GM18511 (cell line): ENCODE data around the gene OR2Z1.
"Not testable (repeated sequence)": the region's sequence is repeated elsewhere in the genome, so short reads cannot be mapped to it uniquely, and the experiment has no call there.

Source experiments
- ATAC-seq: cut with Tn5 transposase; IDR thresholded peaks from one replicate; pipeline ENCODE4 v1.9.1; 2021; ENCODE audit warnings: mild to moderate bottlenecking, moderate library complexity; ENCODE audit not compliant: unreplicated experiment

Gene OR2Z1

GRCh38 chr19:8702350-8702749 lies 19.1 kb upstream of the OR2Z1 start:
- no peak for ATAC-seq

- no peak for ATAC-seq
Observed at GRCh38 chr19:8703223-8703622, 18.2 kb upstream of the OR2Z1 start.

DNA sequence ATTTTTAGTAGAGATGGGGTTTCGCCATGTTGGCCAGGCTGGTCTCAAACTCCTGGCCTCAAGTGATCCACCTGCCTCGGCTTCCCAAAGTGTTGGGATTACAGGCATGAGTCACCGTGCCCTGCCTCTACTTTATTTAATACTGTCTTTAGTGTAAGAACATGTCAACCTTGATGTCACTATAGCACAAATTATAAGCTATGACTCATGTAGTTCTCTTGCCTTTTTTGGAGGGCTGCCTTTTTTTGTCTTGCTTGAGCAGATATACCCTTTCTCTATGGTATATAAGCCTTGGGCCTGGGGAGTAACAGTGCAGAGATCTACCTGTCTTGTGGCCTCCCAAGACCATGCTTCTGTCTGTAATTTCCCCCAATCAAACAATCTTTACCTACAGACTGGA lies 16.1 kb upstream of the OR2Z1 start:
- ATAC-seq, result not testable (repeated sequence)

GRCh38 chr19:8705742-8706141 lies 15.7 kb upstream of the OR2Z1 start:
- ATAC-seq, result no peak

GRCh38 chr19:8710337-8710736 lies 11.1 kb upstream of the OR2Z1 start:
- not testable (repeated sequence) for ATAC-seq

DNA sequence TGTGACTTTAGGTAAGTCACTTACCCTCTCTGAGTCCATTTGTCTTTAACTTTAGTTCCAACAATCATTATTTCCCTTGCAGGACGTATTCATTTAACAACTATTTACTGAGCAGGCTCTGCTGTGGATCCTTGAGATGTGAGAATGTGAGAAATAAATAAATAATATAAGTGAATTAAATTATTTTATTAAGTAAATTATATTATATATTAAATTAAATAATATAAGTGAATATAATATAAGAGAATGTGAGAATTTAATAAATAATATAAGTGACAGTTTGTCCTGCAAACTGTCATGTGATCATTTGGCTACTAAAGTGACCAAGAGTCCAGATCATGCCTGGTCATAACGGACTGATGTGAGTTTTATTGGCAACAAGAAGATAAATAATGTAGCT lies 598 bp downstream of the OR2Z1 start:
- ATAC-seq, result no peak

- ATAC-seq, result no peak
Observed at GRCh38 chr19:8724276-8724675, 2.8 kb downstream of the OR2Z1 start.

DNA sequence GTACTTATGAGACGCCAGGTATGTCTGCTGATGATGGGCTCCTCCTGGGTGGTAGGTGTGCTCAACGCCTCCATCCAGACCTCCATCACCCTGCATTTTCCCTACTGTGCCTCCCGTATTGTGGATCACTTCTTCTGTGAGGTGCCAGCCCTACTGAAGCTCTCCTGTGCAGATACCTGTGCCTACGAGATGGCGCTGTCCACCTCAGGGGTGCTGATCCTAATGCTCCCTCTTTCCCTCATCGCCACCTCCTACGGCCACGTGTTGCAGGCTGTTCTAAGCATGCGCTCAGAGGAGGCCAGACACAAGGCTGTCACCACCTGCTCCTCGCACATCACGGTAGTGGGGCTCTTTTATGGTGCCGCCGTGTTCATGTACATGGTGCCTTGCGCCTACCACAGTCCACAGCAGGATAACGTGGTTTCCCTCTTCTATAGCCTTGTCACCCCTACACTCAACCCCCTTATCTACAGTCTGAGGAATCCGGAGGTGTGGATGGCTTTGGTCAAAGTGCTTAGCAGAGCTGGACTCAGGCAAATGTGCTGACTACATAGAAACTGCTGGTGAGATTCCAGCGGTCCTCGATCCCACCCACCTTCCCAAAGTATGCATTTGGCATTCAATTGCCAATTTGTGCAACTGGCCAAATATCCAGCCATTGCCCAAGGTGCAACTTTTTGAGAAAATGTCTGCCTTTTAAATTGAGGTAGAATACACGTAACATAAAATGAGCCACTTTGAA lies 10.2 kb downstream of the OR2Z1 start:
- no peak for ATAC-seq

GRCh38 chr19:8738377-8738776 lies 16.9 kb downstream of the OR2Z1 start:
- ATAC-seq, result no peak

DNA sequence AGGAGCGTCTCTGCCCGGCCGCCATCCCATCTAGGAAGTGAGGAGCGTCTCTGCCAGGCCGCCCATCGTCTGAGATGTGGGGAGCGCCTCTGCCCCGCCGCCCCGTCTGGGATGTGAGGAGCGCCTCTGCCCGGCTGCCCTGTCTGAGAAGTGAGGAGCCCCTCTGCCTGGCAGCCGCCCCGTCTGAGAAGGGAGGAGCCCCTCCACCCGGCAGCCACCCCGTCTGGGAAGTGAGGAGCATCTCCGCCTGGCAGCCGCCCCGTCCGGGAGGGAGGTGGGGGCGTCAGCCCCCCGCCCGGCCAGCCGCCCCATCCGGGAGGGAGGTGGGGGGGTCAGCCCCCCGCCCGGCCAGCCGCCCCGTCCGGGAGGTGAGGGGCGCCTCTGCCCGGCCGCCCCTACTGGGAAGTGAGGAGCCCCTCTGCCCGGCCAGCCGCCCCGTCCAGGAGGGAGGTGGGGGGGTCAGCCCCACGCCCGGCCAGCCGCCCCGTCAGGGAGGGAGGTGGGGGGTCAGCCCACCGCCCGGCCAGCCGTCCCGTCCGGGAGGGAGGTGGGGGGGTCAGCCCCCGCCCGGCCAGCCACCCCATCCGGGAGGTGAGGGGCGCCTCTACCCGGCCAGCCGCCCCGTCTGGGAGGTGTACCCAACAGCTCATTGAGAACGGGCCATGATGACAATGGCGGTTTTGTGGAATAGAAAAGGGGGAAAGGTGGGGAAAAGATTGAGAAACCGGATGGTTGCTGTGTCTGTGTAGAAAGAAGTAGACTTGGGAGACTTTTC lies 18.0 kb downstream of the OR2Z1 start:
- ATAC-seq, result not testable (repeated sequence)

GRCh38 chr19:8767257-8767656 lies 45.8 kb downstream of the OR2Z1 start:
- ATAC-seq, result not testable (repeated sequence)

- not testable (repeated sequence) for ATAC-seq
Observed at GRCh38 chr19:8769265-8769664, 47.8 kb downstream of the OR2Z1 start.

- ATAC-seq, result not testable (repeated sequence)
Observed at GRCh38 chr19:8773587-8773986, 52.2 kb downstream of the OR2Z1 start.
